HG02885 (cell line): ENCODE measurements around the gene GADD45G.
A peak's percentile ranks its signal among the peaks of the same experiment; 100 is the strongest.

Source experiments
- ATAC-seq: cut with Tn5 transposase; IDR thresholded peaks from one replicate; pipeline ENCODE4 v1.9.1; 2021; ENCODE audit warnings: mild to moderate bottlenecking; ENCODE audit not compliant: unreplicated experiment, poor library complexity

The GADD45G gene

GRCh38 chr9:89592213-89592815 is 12.5 kb upstream of the GADD45G start:
- ATAC-seq, result no peak

DNA sequence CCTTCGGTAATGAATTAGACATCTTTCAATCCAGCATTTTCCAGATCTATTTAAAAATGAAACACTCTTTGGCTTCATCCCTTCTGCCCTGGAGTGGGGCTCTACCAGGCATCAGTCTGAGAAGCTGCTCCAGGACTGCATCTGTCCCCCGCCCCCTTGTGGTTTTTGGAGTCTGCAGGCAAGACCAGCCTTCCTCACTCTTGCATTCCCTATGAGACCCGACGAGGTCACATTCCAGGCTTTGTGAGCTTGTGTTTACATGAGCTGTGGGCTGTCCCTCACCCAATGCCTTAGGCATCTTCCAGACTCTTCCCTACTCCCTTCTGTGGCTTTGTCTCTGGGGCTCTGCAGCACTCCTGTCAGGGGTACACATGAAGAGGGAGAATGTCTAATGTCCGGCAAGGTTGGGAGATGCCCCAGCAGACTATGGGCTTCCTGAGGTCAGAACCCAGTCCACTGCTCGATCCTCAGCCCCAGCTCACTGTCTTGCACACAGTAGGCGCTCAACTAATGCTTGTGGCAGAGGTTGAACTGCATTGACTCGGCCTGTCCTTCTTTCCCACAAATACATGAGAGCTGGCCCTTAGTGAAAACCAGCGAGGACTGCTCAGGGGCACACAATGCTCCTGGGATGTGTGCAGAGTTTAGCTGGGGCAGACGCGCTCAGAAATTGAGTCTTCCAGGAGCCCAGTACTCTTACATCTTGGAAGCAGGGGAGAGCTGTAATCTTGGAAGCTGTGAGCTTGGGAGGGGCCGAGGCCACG is 11.7 kb upstream of the GADD45G start:
- ATAC-seq, result no peak

- ATAC-seq, result peak; percentile 69
These were observed 10.9 kb upstream of the GADD45G start for GRCh38 chr9:89593727-89594427.

- ATAC-seq, result no peak
These were observed 9.8 kb upstream of the GADD45G start for GRCh38 chr9:89594811-89595550.

GRCh38 chr9:89595646-89596045 is 9.2 kb upstream of the GADD45G start:
- no peak for ATAC-seq

GRCh38 chr9:89596937-89597555 is 7.8 kb upstream of the GADD45G start:
- ATAC-seq, result no peak

GRCh38 chr9:89597711-89598362 is 7.0 kb upstream of the GADD45G start:
- no peak for ATAC-seq

DNA sequence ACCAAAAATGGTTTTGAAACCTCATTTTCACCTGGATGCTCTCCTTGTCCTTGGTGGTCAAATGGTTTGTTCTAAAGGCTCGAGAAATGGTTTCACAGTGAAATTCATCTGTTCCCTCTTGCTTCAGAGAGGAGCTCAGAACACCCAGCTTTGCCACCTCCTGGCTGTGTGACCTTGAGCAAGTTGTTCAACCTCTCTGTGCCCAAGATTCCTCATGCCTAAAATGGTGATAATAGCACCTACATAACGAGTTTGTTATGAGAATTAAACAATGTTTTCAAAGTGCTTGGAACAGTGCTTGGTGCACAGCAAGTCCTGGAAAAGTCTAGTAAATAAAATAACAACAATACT is 6.5 kb upstream of the GADD45G start:
- no peak for ATAC-seq

DNA sequence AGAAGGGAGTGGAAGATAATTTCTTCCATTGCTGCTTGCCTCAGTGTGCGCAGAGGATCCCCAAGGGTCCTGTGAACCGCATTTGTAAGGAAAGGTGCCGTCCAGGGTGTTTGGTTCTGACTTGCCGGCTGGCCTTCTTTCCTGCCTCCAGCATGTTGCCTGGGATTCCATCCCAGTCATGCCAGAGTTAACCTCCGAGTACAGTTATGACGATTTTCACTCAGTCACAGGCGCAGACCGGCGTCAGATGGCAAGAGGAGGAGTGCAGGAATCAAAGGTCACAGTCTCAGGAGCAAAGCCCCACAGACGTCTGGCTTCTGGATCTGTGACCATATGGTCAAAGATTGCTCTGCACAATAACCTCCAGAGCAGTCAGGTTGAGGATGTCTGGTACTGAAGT is 5.9 kb upstream of the GADD45G start:
- no peak for ATAC-seq

DNA sequence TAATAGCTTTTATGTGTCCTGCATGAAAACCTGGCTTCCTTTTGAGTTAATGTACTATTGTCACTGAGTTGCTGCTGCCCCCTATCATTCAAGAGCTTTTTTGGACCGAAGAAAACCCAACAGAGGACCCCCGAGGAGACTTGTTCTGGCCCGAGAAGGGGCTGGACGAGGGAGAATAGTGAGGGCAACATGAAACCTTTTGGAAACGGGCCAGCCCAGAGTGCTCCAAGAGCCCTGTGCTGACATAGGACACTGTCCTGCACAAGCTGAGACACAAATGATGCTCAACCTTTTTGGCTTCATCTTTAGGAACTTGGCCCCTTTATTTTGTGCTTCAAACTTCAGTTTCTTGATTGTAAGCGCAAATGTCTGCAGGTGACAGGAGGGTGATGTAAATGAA is 4.0 kb upstream of the GADD45G start:
- ATAC-seq, result no peak

DNA sequence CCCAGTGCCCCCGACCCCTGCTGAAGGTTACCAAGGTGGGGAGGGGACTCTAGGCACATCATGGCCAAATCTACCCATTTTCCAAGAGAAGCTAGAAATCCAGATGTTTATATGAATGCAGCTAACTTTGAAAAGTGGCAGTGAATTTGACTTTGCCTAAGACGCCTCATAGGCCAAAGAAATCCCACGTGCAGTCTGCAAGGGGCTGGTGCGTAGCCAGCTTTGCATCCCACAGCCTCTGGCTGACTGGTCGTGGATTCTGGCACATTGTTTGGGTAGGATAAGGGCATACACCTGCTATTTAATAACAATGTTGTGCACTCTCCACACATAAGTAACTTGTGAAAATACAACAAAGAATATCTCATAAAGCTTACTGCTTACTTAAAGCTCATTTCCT is 3.5 kb upstream of the GADD45G start:
- ATAC-seq, result no peak

DNA sequence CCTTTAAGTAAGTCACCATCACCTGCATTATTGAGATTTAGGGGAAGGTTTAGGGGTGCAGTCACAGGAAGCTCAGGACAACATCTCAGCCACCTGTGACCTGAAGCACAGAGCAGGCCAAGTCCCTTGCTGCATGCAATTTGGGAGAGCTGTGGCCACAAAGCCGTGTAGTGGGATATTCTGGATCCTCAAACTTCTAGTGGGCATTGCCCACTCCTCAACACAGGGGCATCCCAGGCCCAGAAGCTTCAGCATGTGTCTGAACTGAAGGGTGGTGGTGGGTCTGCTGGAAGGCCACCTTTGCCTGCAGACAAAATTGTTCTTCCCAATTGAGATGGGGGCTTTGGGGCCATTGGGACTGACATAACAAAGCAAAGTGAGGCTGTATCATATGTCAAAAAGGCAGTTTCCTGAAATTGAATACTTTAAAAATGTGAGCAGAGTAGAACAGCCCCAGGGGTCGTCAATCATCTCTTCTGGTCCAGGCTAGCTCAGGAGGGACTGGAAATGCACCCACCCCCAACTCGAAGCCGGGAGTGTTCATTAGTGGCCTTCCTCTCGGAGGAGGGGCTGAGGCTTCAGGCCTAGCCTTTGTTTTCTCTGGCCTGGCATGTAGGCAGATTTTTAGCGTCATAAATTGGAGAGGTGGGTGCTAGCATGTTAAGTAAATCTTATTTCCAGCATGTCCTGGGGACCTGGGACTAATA is 2.8 kb upstream of the GADD45G start:
- ATAC-seq, result no peak

- peak; percentile 41 for ATAC-seq
These were observed 1.6 kb upstream of the GADD45G start for GRCh38 chr9:89602978-89603766.

DNA sequence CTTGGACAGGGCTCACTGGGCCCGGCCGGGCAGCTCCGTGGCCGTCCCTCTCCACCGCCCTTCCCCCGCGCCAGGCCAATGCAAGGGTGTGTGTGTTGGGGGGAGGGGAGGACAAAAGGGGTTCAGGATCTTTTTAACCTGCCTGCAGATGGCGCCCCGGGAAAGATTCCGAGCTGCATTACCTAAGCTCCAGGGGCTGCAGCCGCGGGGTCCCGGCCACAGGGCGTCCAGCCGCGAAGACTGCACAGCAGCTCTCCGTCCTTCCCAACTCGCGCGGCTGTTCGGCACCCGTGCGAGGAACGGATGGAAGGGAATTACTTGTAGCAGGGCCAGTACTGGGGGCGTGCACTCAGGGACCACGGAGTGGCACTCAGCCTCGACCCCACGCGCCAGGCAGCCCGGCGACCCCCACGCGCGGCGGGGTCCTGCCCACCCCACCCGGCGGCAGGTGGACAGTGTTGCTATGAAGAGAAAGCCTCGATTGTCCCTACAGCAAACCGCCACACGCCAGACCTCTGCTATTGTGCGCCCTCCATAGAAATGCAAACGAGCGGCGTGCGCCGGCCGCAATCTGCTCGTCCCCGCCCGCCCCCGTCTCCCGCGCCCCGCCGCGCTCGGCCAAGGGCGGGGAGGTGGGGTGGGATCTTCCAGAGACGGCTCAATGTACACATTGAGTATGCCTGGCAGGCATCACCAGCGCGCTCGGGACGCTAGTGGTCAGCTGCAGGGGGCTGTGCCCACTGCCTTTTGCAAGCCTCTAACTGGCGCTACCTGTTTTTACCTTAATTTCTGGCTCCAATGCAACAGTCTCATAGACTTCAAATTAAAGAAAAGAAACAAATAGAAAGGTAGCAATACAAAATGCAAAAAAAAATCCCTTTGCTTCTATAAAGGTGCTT is 796 bp upstream of the GADD45G start:
- ATAC-seq, result no peak

DNA sequence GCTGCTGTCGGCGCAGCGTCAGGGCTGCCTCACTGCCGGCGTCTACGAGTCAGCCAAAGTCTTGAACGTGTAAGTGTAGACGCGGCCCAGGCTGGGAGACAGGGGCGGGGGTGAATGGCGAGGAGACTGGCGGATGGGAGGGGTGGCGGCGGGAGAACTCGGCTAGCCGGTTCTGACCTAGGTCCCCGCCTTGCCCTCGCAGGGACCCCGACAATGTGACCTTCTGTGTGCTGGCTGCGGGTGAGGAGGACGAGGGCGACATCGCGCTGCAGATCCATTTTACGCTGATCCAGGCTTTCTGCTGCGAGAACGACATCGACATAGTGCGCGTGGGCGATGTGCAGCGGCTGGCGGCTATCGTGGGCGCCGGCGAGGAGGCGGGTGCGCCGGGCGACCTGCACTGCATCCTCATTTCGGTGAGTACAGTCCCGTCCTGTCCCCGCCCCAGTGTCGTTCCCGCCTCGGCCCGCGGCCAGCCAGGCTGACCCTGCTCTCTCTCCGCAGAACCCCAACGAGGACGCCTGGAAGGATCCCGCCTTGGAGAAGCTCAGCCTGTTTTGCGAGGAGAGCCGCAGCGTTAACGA is 745 bp downstream of the GADD45G start:
- no peak for ATAC-seq

GRCh38 chr9:89606049-89606623 is 1.3 kb downstream of the GADD45G start:
- ATAC-seq, result no peak
